Neural cell (in vitro differentiated cells): Measurements from ENCODE around the gene IQGAP2. TPM values are rescaled to one million over a fixed set of nuclear protein-coding genes. Genes with fewer than 3 reads are reported as not detected.

Experiments
- H2AFZ ChIP-seq: fragments of 200-600, 300-800 bp; sonication (generic), shearing (Covaris generic); 2 replicates; pipeline ENCODE4 v1.6.0; 2014; ENCODE audit warnings: low read depth, mild to moderate bottlenecking, antibody characterized with exemption, low read length, moderate library complexity
- H3F3A ChIP-seq: fragments of 200-600 bp; shearing (Covaris generic); 2 replicates; pipeline ENCODE4 v1.6.1; 2016; ENCODE audit warnings: mild to moderate bottlenecking, moderate library complexity, mixed read lengths, antibody characterized with exemption, low read length; ENCODE audit not compliant: insufficient read depth, poor library complexity, severe bottlenecking
- H3K27ac ChIP-seq: fragments of 200-600, 300-800 bp; sonication (generic), shearing (Covaris generic); 2 replicates; pipeline ENCODE4 v1.5.1; 2014; ENCODE audit warnings: mild to moderate bottlenecking, low read length, moderate library complexity
- H3K27me3 ChIP-seq: fragments of 300-800, 200-600 bp; sonication (generic), shearing (Covaris generic); 2 replicates; pipeline ENCODE4 v1.6.0; 2014; ENCODE audit warnings: mild to moderate bottlenecking, low read depth, low read length, moderate library complexity; ENCODE audit not compliant: insufficient read depth
- H3K36me3 ChIP-seq: fragments of 300-800, 200-600 bp; sonication (generic), shearing (Covaris generic); 2 replicates; pipeline ENCODE4 v1.5.1; 2014; ENCODE audit warnings: mild to moderate bottlenecking, antibody characterized with exemption, low read length, moderate library complexity; ENCODE audit not compliant: insufficient read depth
- H3K4me2 ChIP-seq: fragments of 300-800, 200-600 bp; sonication (generic), shearing (Covaris generic); 2 replicates; pipeline ENCODE4 v1.6.0; 2014; ENCODE audit warnings: mild to moderate bottlenecking, low read length
- H3K4me3 ChIP-seq: fragments of 300-800, 200-600 bp; sonication (generic), shearing (Covaris generic); 2 replicates; pipeline ENCODE4 v1.5.1; 2014; ENCODE audit warnings: mild to moderate bottlenecking, low read length, moderate library complexity
- H3K79me2 ChIP-seq: fragments of 200-600 bp; shearing (Covaris generic); replicated peaks from 2 replicates; pipeline ENCODE4 v1.6.0; 2014; ENCODE audit warnings: mild to moderate bottlenecking, low read length, moderate library complexity; ENCODE audit not compliant: insufficient read depth
- H3K9ac ChIP-seq: fragments of 300-800, 200-600 bp; sonication (generic), shearing (Covaris generic); 2 replicates; pipeline ENCODE4 v1.6.1; 2016; ENCODE audit warnings: mild to moderate bottlenecking, low read length, mixed read lengths
- H3K9me2 ChIP-seq: fragments of 200-600 bp; shearing (Covaris generic); 2 replicates; pipeline ENCODE4 v1.6.1; 2016; ENCODE audit warnings: mild to moderate bottlenecking, low read length, mixed read lengths; ENCODE audit not compliant: insufficient read depth
- H3K9me3 ChIP-seq: fragments of 200-600, 300-800 bp; sonication (generic), shearing (Covaris generic); 2 replicates; pipeline ENCODE4 v1.6.1; 2016; ENCODE audit warnings: mild to moderate bottlenecking, mixed run types, low read length, moderate library complexity, mixed read lengths
- H4K20me1 ChIP-seq: fragments of 200-600 bp; shearing (Covaris generic); 2 replicates; pipeline ENCODE4 v1.6.1; 2016; ENCODE audit warnings: mild to moderate bottlenecking, mixed run types; ENCODE audit not compliant: insufficient read depth
- EP300 ChIP-seq: fragments of 450-650 bp; conservative IDR thresholded peaks from 2 replicates; pipeline ENCODE4 v1.6.1; 2014; ENCODE audit warnings: antibody characterized with exemption, mild to moderate bottlenecking, moderate library complexity; ENCODE audit not compliant: poor library complexity, severe bottlenecking
- EZH2 ChIP-seq: fragments of 200-600, 300-800 bp; shearing (Covaris generic), sonication (generic); IDR thresholded peaks from 2 replicates; pipeline ENCODE4 v1.6.1; 2014; ENCODE audit warnings: antibody characterized with exemption, low read length, borderline replicate concordance, mild to moderate bottlenecking; ENCODE audit not compliant: insufficient read depth, poor library complexity, severe bottlenecking
- MXI1 ChIP-seq: fragments of 450-650 bp; conservative IDR thresholded peaks from 2 replicates; pipeline ENCODE4 v1.6.1; 2014; ENCODE audit warnings: antibody characterized with exemption, mild to moderate bottlenecking; ENCODE audit not compliant: poor library complexity, severe bottlenecking
- POLR2AphosphoS5 ChIP-seq: IDR thresholded peaks from 2 replicates; pipeline ENCODE4 v1.6.1; 2012
- RAD21 ChIP-seq: fragments of 450-650 bp; conservative IDR thresholded peaks from 2 replicates; pipeline ENCODE4 v1.6.1; 2014; ENCODE audit warnings: antibody characterized with exemption, mild to moderate bottlenecking, moderate library complexity
- SMC3 ChIP-seq: fragments of 450-650 bp; conservative IDR thresholded peaks from 2 replicates; pipeline ENCODE4 v1.6.1; 2014; ENCODE audit warnings: antibody characterized with exemption, mild to moderate bottlenecking, moderate library complexity; ENCODE audit not compliant: poor library complexity
- TAF1 ChIP-seq: IDR thresholded peaks from 2 replicates; pipeline ENCODE4 v1.6.1; 2012; ENCODE audit warnings: low read depth
- polyA plus RNA-seq: library from polyadenylated mRNA; depleted of rRNA; stranded (reverse); fragments of >200 nt; gene quantifications from 2 replicates; pipeline ENCODE4 v1.2.3, GENCODE V29; 2014
- TF ChIP-seq, protein P1 (sequence below): fragments of 450-650 bp; IDR thresholded peaks from 2 replicates; pipeline ENCODE4 v1.5.1; 2014; ENCODE audit warnings: antibody characterized with exemption, mild to moderate bottlenecking, moderate library complexity; ENCODE audit not compliant: poor library complexity, severe bottlenecking
- TF ChIP-seq, protein P2 (sequence below): IDR thresholded peaks from 2 replicates; pipeline ENCODE4 v1.6.1; 2012; ENCODE audit warnings: borderline replicate concordance

Gene IQGAP2
- polyA plus RNA-seq, 1 donor from 2014 or later = 5.2 TPM

GRCh38 chr5:76379316-76379715 lies 23.8 kb upstream of the IQGAP2 start:
- Histone ChIP-seq H3K27ac (no peak overlapping the region), H4K20me1 (no peaks in the 10 kb centered on the region), H3K9ac (no peak overlapping the region), H2AFZ (no peak overlapping the region), H3K27me3 (no peaks in the 10 kb centered on the region), H3F3A (no peaks in the 10 kb centered on the region), H3K4me2 (no peak overlapping the region), H3K9me2 (no peaks in the 10 kb centered on the region), H3K36me3 (no peaks in the 10 kb centered on the region), H3K79me2 (no peaks in the 10 kb centered on the region), H3K4me3 (no peak overlapping the region), H3K9me3 (no peaks in the 10 kb centered on the region)
- no peak for TF ChIP-seq MXI1
- no peak for TF ChIP-seq SMC3
- no peak for TF ChIP-seq RAD21
- TF ChIP-seq EZH2 = no peak
- TF ChIP-seq POLR2AphosphoS5 = no peak
- no peak for TF ChIP-seq EP300
- TF ChIP-seq, protein P1, sequence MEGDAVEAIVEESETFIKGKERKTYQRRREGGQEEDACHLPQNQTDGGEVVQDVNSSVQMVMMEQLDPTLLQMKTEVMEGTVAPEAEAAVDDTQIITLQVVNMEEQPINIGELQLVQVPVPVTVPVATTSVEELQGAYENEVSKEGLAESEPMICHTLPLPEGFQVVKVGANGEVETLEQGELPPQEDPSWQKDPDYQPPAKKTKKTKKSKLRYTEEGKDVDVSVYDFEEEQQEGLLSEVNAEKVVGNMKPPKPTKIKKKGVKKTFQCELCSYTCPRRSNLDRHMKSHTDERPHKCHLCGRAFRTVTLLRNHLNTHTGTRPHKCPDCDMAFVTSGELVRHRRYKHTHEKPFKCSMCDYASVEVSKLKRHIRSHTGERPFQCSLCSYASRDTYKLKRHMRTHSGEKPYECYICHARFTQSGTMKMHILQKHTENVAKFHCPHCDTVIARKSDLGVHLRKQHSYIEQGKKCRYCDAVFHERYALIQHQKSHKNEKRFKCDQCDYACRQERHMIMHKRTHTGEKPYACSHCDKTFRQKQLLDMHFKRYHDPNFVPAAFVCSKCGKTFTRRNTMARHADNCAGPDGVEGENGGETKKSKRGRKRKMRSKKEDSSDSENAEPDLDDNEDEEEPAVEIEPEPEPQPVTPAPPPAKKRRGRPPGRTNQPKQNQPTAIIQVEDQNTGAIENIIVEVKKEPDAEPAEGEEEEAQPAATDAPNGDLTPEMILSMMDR = no peak
- TF ChIP-seq, protein P2, sequence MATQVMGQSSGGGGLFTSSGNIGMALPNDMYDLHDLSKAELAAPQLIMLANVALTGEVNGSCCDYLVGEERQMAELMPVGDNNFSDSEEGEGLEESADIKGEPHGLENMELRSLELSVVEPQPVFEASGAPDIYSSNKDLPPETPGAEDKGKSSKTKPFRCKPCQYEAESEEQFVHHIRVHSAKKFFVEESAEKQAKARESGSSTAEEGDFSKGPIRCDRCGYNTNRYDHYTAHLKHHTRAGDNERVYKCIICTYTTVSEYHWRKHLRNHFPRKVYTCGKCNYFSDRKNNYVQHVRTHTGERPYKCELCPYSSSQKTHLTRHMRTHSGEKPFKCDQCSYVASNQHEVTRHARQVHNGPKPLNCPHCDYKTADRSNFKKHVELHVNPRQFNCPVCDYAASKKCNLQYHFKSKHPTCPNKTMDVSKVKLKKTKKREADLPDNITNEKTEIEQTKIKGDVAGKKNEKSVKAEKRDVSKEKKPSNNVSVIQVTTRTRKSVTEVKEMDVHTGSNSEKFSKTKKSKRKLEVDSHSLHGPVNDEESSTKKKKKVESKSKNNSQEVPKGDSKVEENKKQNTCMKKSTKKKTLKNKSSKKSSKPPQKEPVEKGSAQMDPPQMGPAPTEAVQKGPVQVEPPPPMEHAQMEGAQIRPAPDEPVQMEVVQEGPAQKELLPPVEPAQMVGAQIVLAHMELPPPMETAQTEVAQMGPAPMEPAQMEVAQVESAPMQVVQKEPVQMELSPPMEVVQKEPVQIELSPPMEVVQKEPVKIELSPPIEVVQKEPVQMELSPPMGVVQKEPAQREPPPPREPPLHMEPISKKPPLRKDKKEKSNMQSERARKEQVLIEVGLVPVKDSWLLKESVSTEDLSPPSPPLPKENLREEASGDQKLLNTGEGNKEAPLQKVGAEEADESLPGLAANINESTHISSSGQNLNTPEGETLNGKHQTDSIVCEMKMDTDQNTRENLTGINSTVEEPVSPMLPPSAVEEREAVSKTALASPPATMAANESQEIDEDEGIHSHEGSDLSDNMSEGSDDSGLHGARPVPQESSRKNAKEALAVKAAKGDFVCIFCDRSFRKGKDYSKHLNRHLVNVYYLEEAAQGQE = no peak
- TF ChIP-seq TAF1 = no peak

DNA sequence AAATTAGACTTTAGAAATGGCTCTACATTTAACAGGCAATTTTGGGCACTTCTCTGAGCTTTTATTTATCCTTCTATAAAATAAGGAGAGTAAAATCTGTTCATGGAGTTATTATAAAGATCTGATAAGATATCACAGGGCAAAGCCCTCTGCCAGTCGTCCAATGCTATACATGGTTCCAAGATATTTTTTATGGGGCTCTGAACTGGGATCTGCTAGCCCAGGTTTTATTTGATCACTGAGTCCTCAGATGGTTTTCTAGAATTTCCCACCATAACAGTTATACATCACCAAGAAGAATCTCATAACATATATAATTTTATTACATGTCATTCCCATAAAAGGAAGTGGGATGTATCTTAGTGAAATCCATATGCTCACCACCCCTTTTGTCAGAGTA lies 23.2 kb upstream of the IQGAP2 start:
- Histone ChIP-seq H3K79me2 (no peaks in the 10 kb centered on the region), H3K4me2 (no peak overlapping the region), H3K27me3 (no peaks in the 10 kb centered on the region), H3K36me3 (no peaks in the 10 kb centered on the region), H2AFZ (no peak overlapping the region), H3K4me3 (no peak overlapping the region), H3F3A (no peaks in the 10 kb centered on the region), H4K20me1 (no peaks in the 10 kb centered on the region), H3K27ac (no peak overlapping the region), H3K9ac (no peak overlapping the region), H3K9me2 (no peaks in the 10 kb centered on the region), H3K9me3 (no peaks in the 10 kb centered on the region)
- TF ChIP-seq RAD21 (no peak), MXI1 (no peak), POLR2AphosphoS5 (no peak), SMC3 (no peak), TAF1 (no peak), EP300 (no peak), EZH2 (no peak)
- TF ChIP-seq, protein P1 = no peak
- TF ChIP-seq, protein P2 = no peak
